NCI-H187 treated with DMSO at 0.1 percent for 48 hours (cell line): Measurements from ENCODE around the gene MTARC1.

Experiments
- DNase-seq: peaks from one replicate; lab custom pipeline; 2025; lab: John Stamatoyannopoulos, UW

The MTARC1 gene

DNA sequence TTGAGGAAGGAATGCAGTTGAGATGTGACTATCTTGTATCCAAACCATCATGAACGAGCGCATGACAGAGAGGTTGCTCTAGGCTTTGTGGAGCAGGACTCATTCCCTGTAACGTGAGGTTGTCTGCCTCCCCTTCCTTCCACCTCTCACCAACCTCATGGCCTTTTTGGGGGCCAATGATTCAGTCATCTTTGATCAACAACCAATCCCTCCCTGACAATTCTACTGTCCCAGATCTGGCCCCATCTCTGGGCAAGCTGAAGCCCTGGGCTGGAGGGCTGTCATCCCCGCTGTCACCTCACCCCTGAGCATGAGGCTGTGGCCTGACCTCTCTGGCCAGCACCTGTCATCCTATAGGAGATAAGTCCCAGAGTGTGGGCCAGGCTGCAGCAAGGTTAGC is 19.7 kb downstream of the MTARC1 start:
- no peak for DNase-seq

DNA sequence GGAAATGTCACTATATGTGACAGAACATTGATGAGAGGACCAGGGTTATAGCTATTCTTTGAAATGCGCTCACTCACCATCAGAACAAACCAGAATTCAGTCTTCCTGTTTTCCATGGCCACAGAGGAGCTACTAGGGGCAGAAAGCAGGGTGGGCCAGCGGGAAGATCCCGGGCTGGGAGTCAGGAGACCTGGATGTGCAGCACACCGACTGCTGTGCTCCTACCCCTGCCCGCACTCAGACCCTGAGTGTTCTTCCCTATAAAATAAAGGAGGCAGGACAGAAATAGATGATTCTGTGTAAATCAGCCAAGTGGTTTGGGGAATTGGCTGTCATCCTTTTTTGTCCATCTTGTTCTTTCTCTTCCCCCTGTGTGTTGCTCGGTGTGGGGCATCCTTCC is 21.0 kb downstream of the MTARC1 start:
- no peak for DNase-seq

DNA sequence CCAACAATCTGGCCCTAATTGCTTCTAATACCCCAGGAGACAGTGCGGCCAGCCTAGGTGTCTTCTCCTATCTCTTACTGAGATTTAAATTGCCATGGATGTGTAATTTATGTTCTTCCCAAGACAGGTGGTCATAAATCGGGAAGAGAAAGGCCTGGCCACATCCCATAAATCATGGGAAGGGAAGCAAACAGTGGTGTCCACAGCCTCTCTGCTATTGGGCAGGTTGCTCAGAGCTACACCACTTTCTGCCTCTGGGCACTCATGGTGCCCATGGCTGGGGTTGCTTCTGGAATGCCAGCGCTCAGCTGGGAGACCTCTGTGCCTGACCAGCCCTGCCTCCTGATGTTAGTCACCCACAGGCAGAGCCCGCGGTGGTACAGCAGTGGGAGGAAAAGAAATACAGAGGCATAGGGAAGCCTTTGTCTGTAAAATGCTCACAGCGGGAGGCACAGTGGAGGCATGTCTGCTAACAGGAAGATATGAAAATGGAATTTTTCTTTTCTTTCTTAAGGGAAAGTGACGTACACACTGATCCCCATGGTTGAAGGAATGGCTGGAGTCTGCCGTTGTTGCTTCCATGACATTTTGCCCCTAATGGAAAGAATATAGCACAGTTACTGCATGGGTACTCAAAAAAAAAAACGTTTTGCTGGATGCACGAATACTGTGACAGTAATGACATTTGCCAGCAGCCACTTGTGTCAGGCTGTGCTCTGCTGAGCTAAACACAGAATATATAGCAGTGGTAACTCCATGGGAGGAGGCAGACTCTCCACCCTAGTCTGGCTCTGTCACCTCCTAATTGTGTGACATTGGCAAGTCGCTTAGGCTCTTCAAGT is 21.9 kb downstream of the MTARC1 start:
- DNase-seq = no peak

DNA sequence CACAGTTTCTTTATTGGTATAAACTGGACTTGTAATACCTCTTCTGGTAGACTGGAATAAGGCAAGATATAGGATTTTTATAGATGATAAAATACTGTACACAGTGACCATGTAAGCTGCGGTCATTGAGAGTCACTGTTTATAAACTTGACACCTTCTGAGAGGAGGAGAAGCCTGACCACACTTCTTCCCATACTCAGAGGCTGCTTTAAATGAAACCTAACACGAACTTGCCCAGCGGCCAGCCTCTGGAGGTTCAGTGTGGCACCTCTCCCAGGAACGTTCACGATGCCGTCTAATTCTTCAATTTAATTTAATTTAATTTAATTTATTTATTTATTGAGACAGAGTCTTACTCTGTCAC is 22.5 kb downstream of the MTARC1 start:
- no peak for DNase-seq

DNA sequence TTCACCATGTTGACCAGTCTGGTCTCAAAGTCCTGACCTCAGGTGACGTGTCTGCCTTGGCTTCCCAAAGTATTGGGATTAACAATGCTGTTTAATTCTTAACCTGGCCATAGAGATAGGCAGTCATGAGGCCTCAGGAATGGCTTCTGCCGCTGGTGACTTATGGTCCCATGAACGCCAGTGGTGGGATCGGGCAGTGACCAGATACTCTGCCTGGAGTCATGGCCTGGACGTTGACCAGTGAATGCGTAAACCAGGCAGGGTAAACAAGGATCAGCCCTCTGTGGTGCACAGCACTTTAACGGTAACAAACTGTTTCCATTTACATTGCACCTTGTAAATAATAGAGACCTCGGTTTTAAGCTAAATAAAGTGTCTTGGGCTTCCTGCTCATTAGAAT is 23.0 kb downstream of the MTARC1 start:
- no peak for DNase-seq

DNA sequence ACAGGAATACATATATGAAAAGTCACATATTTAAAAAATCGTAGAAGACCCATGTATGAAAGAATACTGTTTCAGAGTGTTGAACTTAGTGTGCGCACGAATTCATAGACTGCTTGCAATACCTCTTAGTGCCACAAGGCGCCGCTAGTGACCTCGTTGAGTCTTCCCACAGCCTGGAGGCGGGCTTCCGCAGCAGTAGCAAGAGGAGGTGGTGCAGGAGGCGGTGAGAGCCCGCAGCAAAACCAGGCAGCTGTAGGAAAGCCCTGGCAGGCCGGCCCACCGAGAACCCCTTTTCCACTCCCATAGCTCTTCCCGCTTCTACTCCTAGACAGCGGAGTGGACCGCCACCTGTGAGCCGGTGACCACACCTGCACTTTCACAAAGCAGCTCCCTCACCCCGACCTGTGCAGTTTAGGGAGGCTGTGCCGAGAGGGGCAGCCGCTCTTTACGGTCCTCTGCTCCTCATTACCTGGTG is 23.5 kb downstream of the MTARC1 start:
- no peak for DNase-seq

DNA sequence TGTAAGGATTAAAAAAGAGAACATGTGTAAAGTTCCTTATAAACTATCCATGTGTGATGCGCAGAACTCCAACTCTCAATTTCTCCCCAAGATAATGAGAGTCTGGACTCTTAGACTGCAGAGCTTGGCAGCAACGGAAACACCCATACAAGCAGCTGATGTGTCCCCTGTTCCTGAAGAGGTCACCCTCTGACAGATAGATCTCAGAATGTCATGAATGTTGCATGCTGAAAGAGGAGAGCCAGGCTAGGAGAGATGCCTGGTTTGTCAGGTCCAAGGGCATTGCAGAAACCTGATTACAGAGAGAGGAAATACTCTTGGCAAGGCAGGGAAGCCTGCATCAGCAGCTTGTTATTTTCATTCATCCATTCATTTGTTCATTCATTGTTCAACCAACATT is 24.2 kb downstream of the MTARC1 start:
- no peak for DNase-seq

DNA sequence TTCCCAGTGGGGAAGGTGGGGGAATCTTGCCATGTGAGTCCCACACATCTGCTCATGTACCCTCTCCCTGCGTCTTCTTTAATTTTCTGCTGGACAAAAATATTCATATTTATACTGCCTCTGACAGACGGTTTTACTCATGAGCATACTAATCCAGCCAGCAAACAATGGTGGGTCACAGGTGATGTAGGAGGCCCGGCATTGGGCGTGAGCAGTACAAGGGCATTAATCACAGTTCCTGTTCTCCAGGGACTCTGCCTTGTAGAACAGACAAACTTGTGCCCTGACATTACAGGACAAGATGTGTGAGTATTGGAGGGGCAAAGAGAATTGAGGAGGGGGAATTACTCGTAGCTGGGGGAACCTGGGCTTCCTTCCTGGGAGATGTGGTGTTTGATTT is 25.0 kb downstream of the MTARC1 start:
- DNase-seq = no peak

DNA sequence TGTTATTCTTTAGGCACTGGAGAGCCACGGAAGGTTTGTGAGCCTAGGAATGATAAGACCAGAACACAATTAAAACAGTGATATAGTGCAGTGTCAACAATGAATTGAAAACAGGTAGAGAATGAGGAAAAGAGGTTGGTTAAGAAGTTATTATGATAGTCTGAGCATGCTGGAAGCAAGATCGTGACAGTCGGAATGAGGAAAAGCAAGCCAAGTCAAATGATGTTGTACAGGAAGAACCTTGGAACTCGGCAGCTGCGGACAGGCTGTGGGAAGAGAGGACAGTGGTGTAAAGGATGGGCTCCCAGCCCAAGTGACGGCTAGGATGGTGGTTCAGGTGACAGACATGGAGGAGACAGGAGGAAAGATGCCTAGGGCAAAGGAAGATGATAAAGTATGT is 25.6 kb downstream of the MTARC1 start:
- DNase-seq = no peak

DNA sequence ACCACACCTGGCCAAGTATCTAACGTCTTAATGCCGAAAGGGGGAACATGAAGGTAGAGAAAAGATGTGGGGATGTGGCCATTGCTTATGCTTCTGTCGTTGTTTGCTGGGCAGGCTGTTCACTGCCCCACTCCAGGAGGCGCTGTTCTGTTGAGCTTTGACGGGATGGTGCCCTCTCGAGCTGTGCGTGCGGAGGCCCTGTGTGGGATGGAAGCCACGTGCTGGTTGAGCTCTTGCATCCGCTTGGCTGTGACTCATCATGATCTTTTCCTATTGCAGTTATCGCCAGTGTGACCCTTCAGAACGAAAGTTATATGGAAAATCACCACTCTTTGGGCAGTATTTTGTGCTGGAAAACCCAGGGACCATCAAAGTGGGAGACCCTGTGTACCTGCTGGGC is 26.3 kb downstream of the MTARC1 start:
- DNase-seq = no peak

DNA sequence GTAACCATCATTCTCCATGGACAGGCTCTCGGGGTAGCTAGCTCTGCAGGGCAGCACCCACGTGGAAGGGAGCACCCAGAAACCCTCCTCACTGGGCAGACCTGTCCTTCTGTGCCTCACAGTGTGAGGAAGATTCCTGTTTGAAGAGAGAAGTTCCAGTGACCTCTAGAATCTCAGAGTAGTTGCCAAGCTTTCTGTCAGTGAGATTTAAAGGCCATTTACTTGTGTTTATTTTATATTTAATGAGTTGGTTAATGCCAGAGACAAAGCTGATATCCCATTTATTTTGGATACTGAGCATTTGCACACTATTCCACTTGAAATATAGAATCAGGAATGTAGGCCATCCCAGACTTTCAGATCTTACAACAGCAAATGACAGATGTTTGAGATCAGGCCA is 28.7 kb downstream of the MTARC1 start:
- DNase-seq = no peak

DNA sequence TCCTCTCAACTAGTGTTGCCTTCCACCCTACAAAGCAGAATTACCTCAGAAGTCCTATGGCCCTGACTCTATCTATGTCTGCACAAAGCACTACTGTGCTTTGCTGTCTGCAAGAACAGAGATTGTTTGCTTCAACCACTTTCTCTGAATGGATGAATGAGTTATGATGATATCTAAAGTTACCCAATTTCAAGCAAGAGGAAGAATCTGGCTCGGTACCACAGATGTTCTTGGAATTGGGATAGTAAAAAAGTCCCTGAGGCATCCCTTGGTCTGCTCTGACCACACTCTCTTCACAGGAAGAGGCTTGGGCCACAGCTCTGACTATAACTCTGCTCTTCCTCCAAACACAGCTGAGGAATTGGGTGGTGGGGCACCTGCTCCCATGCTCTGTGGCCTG is 31.2 kb downstream of the MTARC1 start:
- no peak for DNase-seq

DNA sequence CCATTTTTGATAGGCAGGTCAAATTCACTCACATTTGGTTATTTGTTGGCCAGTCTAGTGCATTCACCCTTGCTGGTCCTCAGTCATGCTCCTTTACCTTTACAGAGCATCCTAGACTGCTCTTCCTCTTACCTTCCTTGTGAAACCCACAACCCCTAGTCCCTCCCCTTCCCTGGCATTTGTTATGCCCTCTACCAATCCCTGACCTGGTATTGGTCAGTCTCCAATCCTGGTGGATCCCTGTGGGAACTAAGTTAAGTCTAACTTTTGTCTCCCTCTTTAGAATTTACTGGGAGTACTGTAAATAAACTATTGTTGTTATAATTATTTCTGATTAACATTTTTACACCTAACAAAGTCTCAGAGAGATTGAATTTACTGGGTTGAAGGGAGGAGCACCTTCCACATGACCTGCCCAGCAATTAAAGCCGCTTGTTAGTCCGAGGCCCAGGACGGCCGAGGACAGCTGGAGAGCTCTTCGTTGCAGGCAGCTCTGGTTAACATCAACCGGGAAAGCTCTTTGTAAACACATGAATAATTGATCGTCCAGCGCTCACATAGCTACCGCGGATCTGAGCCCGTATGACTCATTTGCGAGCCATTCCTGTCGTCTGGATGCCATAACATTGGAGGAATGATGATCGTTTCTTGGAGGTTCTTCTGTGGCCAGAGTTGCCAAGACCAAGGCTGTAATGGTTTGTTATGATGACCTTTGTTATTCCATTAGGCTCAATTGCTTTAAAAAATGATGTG is 31.9 kb downstream of the MTARC1 start:
- no peak for DNase-seq

DNA sequence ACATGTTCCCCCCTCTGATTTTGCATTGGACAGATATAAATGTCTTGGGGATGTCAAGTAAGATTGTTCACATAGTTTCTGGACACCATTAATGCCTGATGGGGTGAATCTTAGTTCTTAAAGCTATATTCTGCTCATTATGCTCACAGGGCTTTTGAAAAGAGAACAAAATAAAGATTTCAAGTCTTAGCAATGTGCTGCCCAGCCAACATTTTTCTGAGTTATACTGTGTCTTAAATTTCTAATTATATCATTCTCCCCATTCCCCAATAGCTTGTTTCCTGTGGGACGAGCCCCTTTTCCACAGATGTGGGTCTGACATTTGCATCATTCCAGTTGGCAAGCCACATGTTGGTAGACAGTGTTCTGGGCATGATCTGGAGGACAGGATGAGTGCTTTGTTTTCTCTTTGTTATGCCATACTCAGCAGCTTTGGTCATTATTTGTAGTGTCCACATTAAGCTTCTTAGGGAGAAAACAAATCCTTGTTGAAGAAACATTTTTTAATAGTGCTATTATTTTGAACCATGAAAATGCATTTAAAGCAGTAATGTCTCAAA is 32.8 kb downstream of the MTARC1 start:
- no peak for DNase-seq

DNA sequence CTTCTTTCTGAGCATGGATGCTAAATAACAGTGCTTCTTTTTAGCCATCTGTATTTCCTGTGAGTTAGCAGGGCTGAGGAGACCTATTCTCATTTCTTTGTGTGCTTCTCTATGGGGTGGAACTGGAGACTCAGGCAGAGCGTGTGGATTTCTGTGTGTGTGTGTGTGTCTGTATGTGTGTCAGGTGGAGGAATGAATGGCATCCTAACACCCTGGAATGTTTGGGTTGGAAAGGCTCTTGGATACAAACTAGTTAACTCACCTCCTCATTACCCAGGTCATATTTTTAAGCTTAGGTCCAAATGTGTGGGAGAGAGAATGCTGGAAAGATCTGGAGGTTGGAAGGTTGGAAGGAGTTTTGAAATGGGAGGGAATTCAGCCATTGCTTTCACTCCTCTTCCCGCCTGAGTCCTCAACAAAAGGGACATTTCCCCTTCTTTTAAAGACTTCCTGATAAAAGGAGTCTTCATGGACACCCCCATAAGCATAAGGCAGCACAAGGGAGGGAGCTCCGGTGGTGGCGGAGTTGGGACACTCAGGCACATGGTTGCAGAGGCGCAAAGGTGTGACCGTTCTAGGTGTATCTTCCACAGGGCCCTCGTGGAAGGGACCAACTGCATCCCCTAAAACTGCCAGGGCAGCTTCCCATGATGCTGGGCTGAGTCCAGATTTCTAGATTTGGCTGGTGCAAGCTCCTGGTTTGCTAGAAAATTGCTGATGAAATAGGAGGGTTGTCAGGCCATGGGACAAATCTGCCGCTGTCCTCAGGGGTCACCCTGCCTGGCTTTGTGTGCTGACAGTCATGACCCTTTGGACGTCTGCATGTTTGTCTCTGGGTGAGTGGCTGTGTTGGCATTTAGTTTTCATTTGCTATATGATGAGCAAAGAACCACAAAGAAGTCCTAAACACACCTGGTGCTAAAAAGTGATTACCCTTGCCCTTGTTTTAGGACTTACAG is 37.6 kb downstream of the MTARC1 start:
- no peak for DNase-seq

DNA sequence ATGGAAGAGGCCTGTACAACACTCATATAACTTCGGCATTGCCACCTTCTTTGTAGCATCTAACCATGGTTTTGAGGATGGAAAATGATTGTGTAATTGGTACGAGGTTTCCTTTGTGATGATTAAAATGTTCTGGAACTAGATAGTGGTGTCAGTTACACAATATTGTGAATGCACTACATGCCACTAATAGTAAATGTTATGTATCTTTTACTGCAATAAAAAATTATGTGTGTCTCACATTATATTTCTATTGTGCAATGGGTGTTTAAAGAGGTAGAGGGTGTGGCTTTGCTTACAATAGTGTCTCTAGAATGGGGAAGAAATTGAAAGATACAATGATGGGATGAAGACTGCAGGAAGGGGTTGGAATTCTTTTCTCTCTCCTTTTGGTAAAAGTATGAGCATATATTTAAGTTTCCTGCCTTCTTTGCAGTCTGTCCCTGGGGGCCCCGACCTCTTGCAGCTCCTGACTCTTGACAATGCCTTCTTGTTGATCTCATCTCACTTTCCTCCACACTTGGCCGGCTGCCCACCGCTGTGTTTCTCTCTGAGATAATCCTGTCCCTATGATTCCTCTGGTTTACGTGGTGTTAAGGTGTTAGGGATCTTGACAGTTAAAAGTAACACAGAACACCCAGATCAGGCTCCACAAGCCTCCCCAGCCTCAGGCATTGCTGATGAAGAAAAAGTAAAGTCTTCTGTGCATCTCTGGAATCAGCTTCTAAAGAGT is 39.3 kb downstream of the MTARC1 start:
- DNase-seq = no peak

DNA sequence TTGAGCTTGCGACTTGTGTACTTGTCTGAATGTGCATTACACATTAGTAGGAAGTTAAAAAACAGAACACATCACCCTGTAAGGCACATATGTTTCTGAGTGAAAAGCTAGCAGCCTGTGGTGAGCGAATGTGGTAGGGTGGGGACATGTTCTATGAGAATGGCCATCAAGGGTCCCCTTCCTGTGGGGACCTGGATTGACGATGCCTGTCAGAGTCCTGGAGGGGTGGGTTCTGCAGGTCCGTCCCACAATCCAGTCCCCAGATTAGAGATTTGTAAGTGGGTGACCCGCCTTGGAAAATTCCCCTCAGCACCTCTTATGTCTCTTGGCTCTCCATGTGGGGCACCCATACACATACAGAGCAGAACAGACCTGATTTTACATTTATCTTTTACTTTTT is 40.0 kb downstream of the MTARC1 start:
- DNase-seq = no peak

DNA sequence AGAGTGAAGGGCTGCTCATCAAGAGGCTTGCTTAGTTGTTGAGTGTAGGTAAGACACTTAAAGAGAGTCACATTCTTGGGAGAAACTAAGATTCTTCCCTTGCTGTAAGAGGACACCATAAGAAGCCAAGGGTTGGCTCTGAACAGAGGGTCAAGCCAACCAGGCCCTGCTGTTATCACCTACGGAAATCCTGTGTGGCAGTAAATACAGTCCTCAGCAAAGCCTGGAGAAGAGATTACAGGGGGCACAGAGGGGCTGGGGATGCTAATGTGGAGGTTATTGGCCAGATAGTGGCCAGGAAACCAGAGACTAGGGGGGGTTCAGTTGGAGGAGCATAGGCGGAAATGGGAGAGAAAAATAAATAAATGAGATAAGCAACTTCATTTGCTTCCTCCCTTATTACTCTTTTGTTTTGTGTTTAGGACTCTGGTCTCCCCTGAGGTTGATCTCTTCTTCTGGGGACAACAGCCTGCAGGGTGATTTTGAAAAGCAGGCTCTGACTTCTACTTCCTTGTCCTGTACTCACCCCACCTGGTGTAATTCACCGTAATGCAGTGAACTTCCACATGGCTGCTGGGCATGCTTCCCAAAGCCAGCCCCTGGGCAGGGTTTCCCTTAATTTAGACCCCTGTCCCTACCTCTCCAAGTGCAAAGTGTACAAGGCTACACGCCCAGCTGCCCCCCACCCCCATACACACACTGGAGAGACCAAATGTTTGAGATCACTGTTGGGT is 40.9 kb downstream of the MTARC1 start:
- no peak for DNase-seq

DNA sequence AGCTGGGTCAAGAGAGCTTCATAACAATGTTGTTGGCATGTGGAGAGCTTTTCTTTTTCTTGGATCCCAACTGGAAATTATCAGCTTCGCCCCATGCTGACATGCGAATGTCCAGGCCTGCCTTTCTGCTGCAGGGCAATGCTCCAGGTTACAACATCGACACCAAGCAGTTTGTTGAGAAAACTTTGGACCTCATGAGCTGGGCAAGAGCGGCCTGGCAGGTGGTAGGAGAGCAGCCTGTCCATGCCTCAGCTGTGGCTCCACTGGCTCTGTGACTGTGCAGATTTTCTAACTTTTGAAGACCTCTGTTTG is 41.4 kb downstream of the MTARC1 start:
- no peak for DNase-seq

DNA sequence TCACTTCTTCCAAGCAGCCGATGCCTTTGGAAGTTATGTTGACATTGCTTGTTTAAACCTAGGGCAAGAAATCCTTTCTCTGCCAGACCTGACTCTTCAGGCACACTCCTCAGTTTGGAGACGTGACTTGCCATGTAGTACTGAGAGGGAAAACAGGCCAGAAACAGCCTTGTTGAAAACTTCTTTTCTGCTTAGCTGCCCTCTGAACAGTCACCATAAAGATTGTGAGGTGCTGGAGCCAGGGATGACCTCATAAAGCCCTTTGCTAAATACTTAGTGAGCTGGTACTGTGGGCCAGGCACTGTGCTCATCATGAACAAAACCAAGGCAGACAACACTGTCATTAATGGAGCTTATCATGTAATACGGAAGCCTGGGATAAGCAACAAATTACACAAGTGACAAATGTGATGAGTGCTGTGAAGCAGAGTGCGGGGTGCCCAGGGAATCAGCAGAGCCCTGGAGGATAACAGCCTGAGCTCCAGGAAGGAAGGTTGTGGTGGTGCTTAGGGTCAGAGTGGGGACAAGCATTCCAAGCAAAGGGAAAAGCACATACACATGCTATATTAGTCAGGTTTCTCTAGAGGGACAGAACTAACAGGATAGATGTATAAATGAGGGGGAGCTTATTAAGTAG is 42.4 kb downstream of the MTARC1 start:
- no peak for DNase-seq
